HCT116 (cell line): ENCODE data around the gene DDX24. TPM values are rescaled to one million over a fixed set of nuclear protein-coding genes. Genes with fewer than 3 reads are reported as not detected.

Source experiments
- ATAC-seq: fragments of 200-7000 bp; cut with Tn5 transposase; 2 replicates; pipeline ENCODE4 v1.9.1; 2020; ENCODE audit warnings: mild to moderate bottlenecking, moderate library complexity
- BruUV-seq: library from RNA; stranded (reverse); fragments of 400-500 nt; replicated peaks from 2 replicates; lab custom pipeline; 2021; lab: Mats Ljungman, UMichigan
- CTCF ChIA-PET: fragments of 300-600 bp; sonication (Branson Sonifier 250); formaldehyde crosslinking; loops from one replicate; lab custom pipeline; 2021; ENCODE audit warnings: antibody characterized with exemption; lab: Charles Lee
- POLR2A ChIA-PET: fragments of 300-600, 350-600 bp; sonication (Branson Sonifier 250); formaldehyde crosslinking; loops from one replicate; lab custom pipeline; 2021; ENCODE audit warnings: antibody characterized with exemption; lab: Charles Lee
- RAD21 ChIA-PET, 2 experiments: fragments of 300-600 bp; sonication (Branson Sonifier 250); formaldehyde crosslinking; loops; one replicate each; lab custom pipeline; 2023; ENCODE audit warnings: low total read pairs in 2 of 2; ENCODE audit not compliant: uncharacterized antibody in 2 of 2, unreplicated experiment in 2 of 2, low non-redundant PET in 1 of 2; lab: Charles Lee
- DNase-seq: peaks from one replicate; pipeline ENCODE4 v3.0.0-alpha.2; 2010; ENCODE audit warnings: low read depth, low spot score
- H2AFZ ChIP-seq: fragments of 200-600 bp; shearing (Covaris generic), sonication (generic); 2 replicates; pipeline ENCODE4 v1.6.1; 2017; ENCODE audit warnings: low read depth, mixed run types, mixed read lengths, antibody characterized with exemption, low read length; ENCODE audit not compliant: poor library complexity, severe bottlenecking
- H3K27ac ChIP-seq: 2 replicates; pipeline ENCODE4 v1.5.1; 2012; ENCODE audit warnings: low read depth, low read length
- H3K27me3 ChIP-seq: fragments of 200-600 bp; sonication (generic); 2 replicates; pipeline ENCODE4 v1.6.1; 2016; ENCODE audit warnings: mixed run types, low read length, mixed read lengths; ENCODE audit not compliant: insufficient read depth
- H3K36me3 ChIP-seq, 2 experiments: fragments of 200-500 bp in 1 of 2; fragments of 200-600 bp in 1 of 2; sonication (Bioruptor generic) in 1 of 2; sonication (generic) in 1 of 2; 2 replicates each; pipeline versions ENCODE4 v1.5.1 to v1.6.1; 2014 to 2016; ENCODE audit warnings: low read length in 2 of 2, inconsistent platforms in 1 of 2, mixed read lengths in 1 of 2, mixed run types in 1 of 2; ENCODE audit not compliant: insufficient read depth in 2 of 2, control insufficient read depth in 1 of 2
- H3K4me1 ChIP-seq, 2 experiments: fragments of 200-600 bp in 1 of 2; sonication (generic) in 1 of 2; 2 replicates each; pipeline versions ENCODE4 v1.5.1 to v1.6.1; 2012 to 2017; ENCODE audit warnings: low read length in 2 of 2, inconsistent platforms in 1 of 2, mild to moderate bottlenecking in 1 of 2, mixed read lengths in 1 of 2, mixed run types in 1 of 2, moderate library complexity in 1 of 2; ENCODE audit not compliant: insufficient read depth in 2 of 2, control insufficient read depth in 1 of 2
- H3K4me2 ChIP-seq: fragments of 200-600 bp; sonication (generic); 2 replicates; pipeline ENCODE4 v1.6.1; 2017; ENCODE audit warnings: mixed run types, low read length, mixed read lengths
- H3K4me3 ChIP-seq, 2 experiments: fragments of 200-600 bp in 1 of 2; sonication (generic) in 1 of 2; replicated peaks in 1 of 2; 2 replicates each; pipeline ENCODE4 v1.5.1; 2011 to 2016; ENCODE audit warnings: low read length in 2 of 2, control low read depth in 1 of 2, low read depth in 1 of 2, mild to moderate bottlenecking in 1 of 2, mixed read lengths in 1 of 2, mixed run types in 1 of 2
- H3K79me2 ChIP-seq: fragments of 200-600 bp; sonication (generic); 2 replicates; pipeline ENCODE4 v1.6.1; 2017; ENCODE audit warnings: mild to moderate bottlenecking, mixed run types, low read length, moderate library complexity, mixed read lengths; ENCODE audit not compliant: insufficient read depth
- H3K9ac ChIP-seq: fragments of 200-600 bp; sonication (generic); 2 replicates; pipeline ENCODE4 v1.6.1; 2016; ENCODE audit warnings: low read length, mixed read lengths
- H3K9me2 ChIP-seq: fragments of 200-600 bp; sonication (generic), shearing (Covaris generic); 2 replicates; pipeline ENCODE4 v1.6.1; 2017; ENCODE audit warnings: mixed run types, mild to moderate bottlenecking, moderate library complexity; ENCODE audit not compliant: insufficient read depth
- H3K9me3 ChIP-seq, 2 experiments: fragments of 200-500 bp in 1 of 2; fragments of 200-600 bp in 1 of 2; sonication (Bioruptor generic) in 1 of 2; sonication (generic) in 1 of 2; 2 replicates each; pipeline ENCODE4 v1.6.1; 2014 to 2017; ENCODE audit warnings: low read length in 2 of 2, mixed read lengths in 2 of 2, inconsistent platforms in 1 of 2, low read depth in 1 of 2, mild to moderate bottlenecking in 1 of 2, mixed run types in 1 of 2, moderate library complexity in 1 of 2; ENCODE audit not compliant: control insufficient read depth in 1 of 2, insufficient read depth in 1 of 2
- H4K20me1 ChIP-seq: fragments of 200-600 bp; sonication (generic), shearing (Covaris generic); 2 replicates; pipeline ENCODE4 v1.6.1; 2017; ENCODE audit warnings: mixed run types, mild to moderate bottlenecking, moderate library complexity; ENCODE audit not compliant: insufficient read depth
- CBX3 ChIP-seq: IDR thresholded peaks from 2 replicates; pipeline ENCODE4 v1.6.1; 2012; ENCODE audit warnings: low read depth
- FOSL1 ChIP-seq: IDR thresholded peaks from 2 replicates; pipeline ENCODE4 v1.6.1; 2012; ENCODE audit warnings: low read depth
- JUND ChIP-seq: IDR thresholded peaks from 2 replicates; pipeline ENCODE4 v1.6.1; 2012
- MAX ChIP-seq: IDR thresholded peaks from 2 replicates; pipeline ENCODE4 v1.6.1; 2012
- POLR2A ChIP-seq: IDR thresholded peaks from 2 replicates; pipeline ENCODE4 v1.7.0; 2011; ENCODE audit warnings: borderline replicate concordance; ENCODE audit not compliant: insufficient read depth, insufficient read length; ENCODE audit errors: extremely low read depth
- POLR2AphosphoS5 ChIP-seq: IDR thresholded peaks from 2 replicates; pipeline ENCODE4 v1.6.1; 2011; ENCODE audit warnings: mild to moderate bottlenecking, low read depth, low read length, moderate library complexity
- ZNF274 ChIP-seq: fragments of 200-500 bp; sonication (Bioruptor generic); IDR thresholded peaks from 2 replicates; pipeline ENCODE4 v1.6.1; 2014; ENCODE audit warnings: mild to moderate bottlenecking, low read depth, low read length, inconsistent platforms
- intact Hi-C: fragments of 100-400 bp; cut with micrococcal nuclease; formaldehyde crosslinking; loops from 2 replicates; pipeline ENCODE4 v1.10.0; 2022
- total RNA-seq: library from RNA; stranded (reverse); gene quantifications from one replicate; pipeline ENCODE4 v1.2.1, GENCODE V29; 2021; ENCODE audit not compliant: unreplicated experiment
- TF ChIP-seq, protein P1 (sequence below): IDR thresholded peaks from 2 replicates; pipeline ENCODE4 v1.6.1; 2012; ENCODE audit warnings: low read depth

DDX24 gene
- total RNA-seq, 1 experiment from 2014 or later, result 169 TPM

- H3K9ac ChIP-seq, result no peak overlapping the region
- H3K27ac ChIP-seq, result no peak overlapping the region
- H2AFZ ChIP-seq, result no peak overlapping the region
- H3K36me3 ChIP-seq, result peaks cover 14 to 37% of the 10 kb centered on the region in 2 experiments
- H3K9me3 ChIP-seq, result no peaks in the 10 kb centered on the region; a peak in 1 of 4 replicates
- H3K9me2 ChIP-seq, result no peaks in the 10 kb centered on the region
- no TSS peak for BruUV-seq
- no peaks in the 10 kb centered on the region for H3K27me3 ChIP-seq
- intact Hi-C loops, result no loop called here
- TF ChIP-seq ZNF274 (no peak), MAX (no peak), POLR2A (no peak), CBX3 (no peak), POLR2AphosphoS5 (no peak), FOSL1 (no peak), JUND (no peak)
- TF ChIP-seq, protein P1, sequence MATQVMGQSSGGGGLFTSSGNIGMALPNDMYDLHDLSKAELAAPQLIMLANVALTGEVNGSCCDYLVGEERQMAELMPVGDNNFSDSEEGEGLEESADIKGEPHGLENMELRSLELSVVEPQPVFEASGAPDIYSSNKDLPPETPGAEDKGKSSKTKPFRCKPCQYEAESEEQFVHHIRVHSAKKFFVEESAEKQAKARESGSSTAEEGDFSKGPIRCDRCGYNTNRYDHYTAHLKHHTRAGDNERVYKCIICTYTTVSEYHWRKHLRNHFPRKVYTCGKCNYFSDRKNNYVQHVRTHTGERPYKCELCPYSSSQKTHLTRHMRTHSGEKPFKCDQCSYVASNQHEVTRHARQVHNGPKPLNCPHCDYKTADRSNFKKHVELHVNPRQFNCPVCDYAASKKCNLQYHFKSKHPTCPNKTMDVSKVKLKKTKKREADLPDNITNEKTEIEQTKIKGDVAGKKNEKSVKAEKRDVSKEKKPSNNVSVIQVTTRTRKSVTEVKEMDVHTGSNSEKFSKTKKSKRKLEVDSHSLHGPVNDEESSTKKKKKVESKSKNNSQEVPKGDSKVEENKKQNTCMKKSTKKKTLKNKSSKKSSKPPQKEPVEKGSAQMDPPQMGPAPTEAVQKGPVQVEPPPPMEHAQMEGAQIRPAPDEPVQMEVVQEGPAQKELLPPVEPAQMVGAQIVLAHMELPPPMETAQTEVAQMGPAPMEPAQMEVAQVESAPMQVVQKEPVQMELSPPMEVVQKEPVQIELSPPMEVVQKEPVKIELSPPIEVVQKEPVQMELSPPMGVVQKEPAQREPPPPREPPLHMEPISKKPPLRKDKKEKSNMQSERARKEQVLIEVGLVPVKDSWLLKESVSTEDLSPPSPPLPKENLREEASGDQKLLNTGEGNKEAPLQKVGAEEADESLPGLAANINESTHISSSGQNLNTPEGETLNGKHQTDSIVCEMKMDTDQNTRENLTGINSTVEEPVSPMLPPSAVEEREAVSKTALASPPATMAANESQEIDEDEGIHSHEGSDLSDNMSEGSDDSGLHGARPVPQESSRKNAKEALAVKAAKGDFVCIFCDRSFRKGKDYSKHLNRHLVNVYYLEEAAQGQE, result no peak
- H3K4me3 ChIP-seq, result no peak overlapping the region
- ChIA-PET POLR2A (no interaction called here), CTCF (no interaction called here), RAD21 (no interaction called here)
- DNase-seq, result no peak
- no peak overlapping the region for H3K4me2 ChIP-seq
- peaks cover 91% of the 10 kb centered on the region for H3K79me2 ChIP-seq
- peaks cover 9 to 16% of the 10 kb centered on the region in 2 experiments; a peak in 3 of 4 replicates for H3K4me1 ChIP-seq
- ATAC-seq, result no peak
- H4K20me1 ChIP-seq, result peaks cover 8% of the 10 kb centered on the region; the same call in 1 of the 2 replicates
These were observed 3.7 kb downstream of the DDX24 start for GRCh38 chr14:94077111-94077821.
